GM12801 (cell line): ENCODE measurements around the gene MCMBP.

Experiments used
- TF ChIP-seq, protein P1 (sequence below): IDR thresholded peaks from one replicate; pipeline ENCODE4 v1.5.1; 2011; ENCODE audit warnings: control low read depth; ENCODE audit not compliant: insufficient read length; ENCODE audit errors: extremely low read depth

MCMBP gene

GRCh38 chr10:119796039-119796438 lies 76.6 kb downstream of the MCMBP start:
- TF ChIP-seq, protein P1, sequence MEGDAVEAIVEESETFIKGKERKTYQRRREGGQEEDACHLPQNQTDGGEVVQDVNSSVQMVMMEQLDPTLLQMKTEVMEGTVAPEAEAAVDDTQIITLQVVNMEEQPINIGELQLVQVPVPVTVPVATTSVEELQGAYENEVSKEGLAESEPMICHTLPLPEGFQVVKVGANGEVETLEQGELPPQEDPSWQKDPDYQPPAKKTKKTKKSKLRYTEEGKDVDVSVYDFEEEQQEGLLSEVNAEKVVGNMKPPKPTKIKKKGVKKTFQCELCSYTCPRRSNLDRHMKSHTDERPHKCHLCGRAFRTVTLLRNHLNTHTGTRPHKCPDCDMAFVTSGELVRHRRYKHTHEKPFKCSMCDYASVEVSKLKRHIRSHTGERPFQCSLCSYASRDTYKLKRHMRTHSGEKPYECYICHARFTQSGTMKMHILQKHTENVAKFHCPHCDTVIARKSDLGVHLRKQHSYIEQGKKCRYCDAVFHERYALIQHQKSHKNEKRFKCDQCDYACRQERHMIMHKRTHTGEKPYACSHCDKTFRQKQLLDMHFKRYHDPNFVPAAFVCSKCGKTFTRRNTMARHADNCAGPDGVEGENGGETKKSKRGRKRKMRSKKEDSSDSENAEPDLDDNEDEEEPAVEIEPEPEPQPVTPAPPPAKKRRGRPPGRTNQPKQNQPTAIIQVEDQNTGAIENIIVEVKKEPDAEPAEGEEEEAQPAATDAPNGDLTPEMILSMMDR: no peak

- TF ChIP-seq, protein P1: no peak
Measured at GRCh38 chr10:119786117-119786769, 86.4 kb downstream of the MCMBP start.

GRCh38 chr10:119784340-119785067 lies 88.1 kb downstream of the MCMBP start:
- TF ChIP-seq, protein P1: no peak

DNA sequence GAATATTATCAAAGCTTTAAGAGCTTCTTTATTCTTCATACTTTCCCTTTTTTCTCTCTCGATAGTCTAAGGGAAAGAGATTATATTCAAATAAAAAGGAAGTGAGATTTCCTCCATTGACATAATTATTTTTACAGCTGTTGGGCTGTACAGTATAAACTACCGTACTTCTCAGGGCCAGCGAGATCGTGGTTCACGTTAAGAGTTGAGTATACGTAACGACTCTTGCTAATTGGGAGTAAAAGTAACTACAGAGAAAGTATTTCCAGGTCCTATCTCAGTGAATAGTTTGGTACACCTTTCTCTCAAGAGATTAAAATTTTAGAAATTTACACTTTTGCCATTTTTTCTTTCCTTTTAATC lies 89.0 kb downstream of the MCMBP start:
- TF ChIP-seq, protein P1: no peak

DNA sequence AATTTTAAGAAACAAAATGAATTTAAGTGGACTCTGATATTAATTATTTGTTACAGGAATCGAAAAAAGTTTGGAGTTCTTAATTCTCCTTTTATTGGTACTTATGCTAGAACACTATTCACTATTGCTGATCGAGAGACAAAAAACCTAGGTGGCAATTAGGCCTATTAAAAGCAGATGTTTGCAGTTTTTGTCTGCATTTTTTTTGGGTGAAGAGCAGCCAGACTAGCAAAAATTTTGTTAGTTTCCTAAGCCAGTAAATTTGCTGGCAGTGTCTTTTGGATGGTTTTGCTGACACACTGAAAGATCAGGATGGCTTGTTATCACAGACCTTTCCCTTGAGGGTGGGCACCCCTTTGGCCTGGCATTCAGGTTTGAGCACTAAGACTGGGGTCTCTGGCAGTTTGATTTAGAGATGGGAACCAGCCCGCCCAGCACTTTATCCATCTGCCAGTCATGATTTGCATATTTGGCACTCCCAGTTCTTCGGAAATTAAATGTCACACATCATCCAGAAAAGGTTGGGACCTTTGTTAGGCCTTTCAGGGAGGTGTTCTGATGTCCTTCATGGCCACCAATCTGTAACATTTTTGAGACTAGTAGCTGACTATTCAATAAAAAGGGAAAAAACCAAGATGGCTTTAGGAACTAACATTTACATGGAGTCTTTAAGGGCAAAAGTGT lies 89.5 kb downstream of the MCMBP start:
- TF ChIP-seq, protein P1: no peak

- TF ChIP-seq, protein P1: no peak
Measured at GRCh38 chr10:119781498-119781897, 91.1 kb downstream of the MCMBP start.

DNA sequence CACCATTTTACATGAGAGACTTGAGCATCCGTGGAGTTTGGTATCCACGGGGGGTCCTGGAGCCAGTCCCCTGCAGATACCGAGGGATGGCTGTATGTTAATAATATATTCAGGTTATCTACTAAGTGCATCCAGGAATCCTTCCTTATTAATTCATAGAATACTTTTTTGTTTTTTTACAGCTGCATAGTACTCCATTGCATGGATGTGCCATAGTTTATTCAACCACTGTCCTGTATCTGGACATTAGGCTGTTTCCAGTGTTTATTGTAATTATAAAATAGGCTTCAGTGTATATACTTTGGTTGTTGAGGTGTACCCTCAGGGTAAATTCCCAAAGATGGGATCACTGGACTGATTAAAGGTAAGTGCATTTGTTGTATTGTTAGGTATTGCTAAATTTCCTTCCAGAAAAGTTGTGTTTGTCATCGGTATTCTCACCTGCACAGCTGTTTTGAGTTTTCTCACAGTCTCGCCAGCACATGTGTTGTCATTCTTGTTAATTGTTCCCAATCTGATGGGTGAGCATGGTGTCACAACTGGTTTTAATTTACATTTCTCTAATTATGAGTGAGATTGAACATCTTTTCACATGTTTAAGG lies 91.7 kb downstream of the MCMBP start:
- TF ChIP-seq, protein P1: no peak
